Left lung (tissue), 10 donors: ENCODE measurements around the gene OLFM1. TPM values are rescaled to one million over a fixed set of nuclear protein-coding genes. Genes with fewer than 3 reads are reported as not detected.

Source experiments
- ATAC-seq: fragments of 200-7000 bp; cut with Tn5 transposase; one replicate; pipeline ENCODE4 v1.9.1; 2020; ENCODE audit warnings: moderate library complexity
- DNase-seq, 4 donors: peaks; one replicate each; pipeline ENCODE4 v3.0.0-alpha.2; 2013 to 2020
- H3K27ac ChIP-seq, 2 donors: fragments of 200-600 bp; sonication (generic) in 1 of 2; one replicate each; pipeline versions ENCODE4 v1.5.0 to v1.8.0; 2020 to 2021
- H3K27me3 ChIP-seq, 2 donors: fragments of 200-600 bp; sonication (generic) in 1 of 2; one replicate each; pipeline versions ENCODE4 v1.5.0 to v1.8.0; 2020 to 2021
- H3K36me3 ChIP-seq, 2 donors: fragments of 200-600 bp; sonication (generic) in 1 of 2; one replicate each; pipeline versions ENCODE4 v1.5.0 to v1.8.0; 2020 to 2021
- H3K4me1 ChIP-seq, 2 donors: fragments of 200-600 bp; one replicate each; pipeline ENCODE4 v1.8.0; 2021
- H3K4me3 ChIP-seq, 2 donors: fragments of 200-600 bp; sonication (generic) in 1 of 2; one replicate each; pipeline versions ENCODE4 v1.5.0 to v1.8.0; 2020 to 2021; ENCODE audit warnings: mild to moderate bottlenecking in 1 of 2
- H3K9me3 ChIP-seq, 2 donors: fragments of 200-600 bp; sonication (generic) in 1 of 2; one replicate each; pipeline versions ENCODE4 v1.5.0 to v1.8.0; 2020 to 2021
- CTCF ChIP-seq, 2 donors: fragments of 200-600 bp; sonication (generic) in 1 of 2; IDR thresholded peaks; one replicate each; pipeline versions ENCODE4 v1.5.0 to v1.8.0; 2021; ENCODE audit warnings: antibody characterized with exemption in 2 of 2
- intact Hi-C, 2 donors: fragments of 100-400 bp; cut with DNase I; formaldehyde crosslinking; loops; one replicate each; pipeline versions ENCODE4 v1.11.2 to v1.14.2; 2022
- polyA plus RNA-seq, 6 donors: library from polyadenylated mRNA; unstranded; fragments of 120-200 nt; gene quantifications; one replicate each; pipeline ENCODE4 v1.2.1, GENCODE V29; 2013; ENCODE audit not compliant: insufficient read length in 6 of 6
- total RNA-seq, 2 donors: library from RNA; stranded (reverse); fragmentation: NEBNext Ultra II Directional; extraction: Animal tissue kit (Norgen Biotek cat#: 25700); gene quantifications; one replicate each; pipeline ENCODE4 v1.2.1, GENCODE V29; 2021
- donor health status: DM: no; HTN: yes; CAD: no.
- donor health status: DM: no; HTN: no; CAD: no.

The OLFM1 gene
- total and polyA plus RNA-seq, 8 donors, result 6.8 to 21.5 (median 14.3) TPM

DNA sequence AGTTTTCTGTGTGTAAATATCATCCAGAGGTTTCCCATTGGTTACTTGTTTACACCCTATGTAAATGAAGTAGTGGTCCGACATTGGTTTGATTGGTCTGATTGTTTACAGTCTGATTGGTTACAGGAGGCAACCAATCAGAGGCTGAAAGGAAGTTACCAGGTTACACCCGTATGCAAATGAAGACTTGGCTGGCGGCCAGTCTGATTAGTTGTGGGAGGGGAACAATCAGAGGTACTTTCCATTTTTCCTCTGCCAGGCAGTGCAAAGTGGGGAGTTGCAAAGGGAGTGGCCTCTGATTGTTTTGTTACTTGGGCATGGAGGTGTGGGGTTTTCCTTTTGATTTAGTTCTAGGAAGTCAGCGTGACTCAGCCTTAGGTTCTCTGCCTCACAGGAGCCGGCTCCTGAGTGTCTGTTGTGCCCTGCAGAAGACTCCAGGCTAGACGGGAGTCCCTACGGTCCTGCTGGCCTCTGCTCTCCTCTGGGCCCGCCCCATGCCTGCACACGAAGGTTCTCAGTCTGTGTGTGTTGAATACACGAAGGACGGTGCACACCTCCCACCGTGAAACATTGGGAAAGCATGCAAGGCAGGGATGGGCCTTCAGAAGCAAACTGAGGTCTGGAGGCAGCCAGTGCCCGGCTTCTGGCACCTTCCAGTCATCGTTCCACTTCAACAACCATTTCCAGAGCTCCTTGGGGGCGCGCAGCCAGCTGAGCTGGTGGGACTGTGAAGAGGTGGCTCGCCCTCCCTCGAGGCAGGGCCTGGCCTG, 42.9 kb downstream of the OLFM1 start:
- no peak for TF ChIP-seq CTCF (IDR thresholded peaks at IDR 0.05)
- Histone ChIP-seq H3K27me3 (peaks cover 0 to 51% of the 10 kb centered on the region in 2 donors), H3K9me3 (no peaks in the 10 kb centered on the region), H3K4me3 (no peak overlapping the region), H3K27ac (no peak overlapping the region), H3K36me3 (no peaks in the 10 kb centered on the region), H3K4me1 (no peaks in the 10 kb centered on the region)
- ATAC-seq, result peak; percentile 13
- intact Hi-C loops, result no loop called here
- DNase-seq, result peak in 1 of 4 donors; percentile 56

DNA sequence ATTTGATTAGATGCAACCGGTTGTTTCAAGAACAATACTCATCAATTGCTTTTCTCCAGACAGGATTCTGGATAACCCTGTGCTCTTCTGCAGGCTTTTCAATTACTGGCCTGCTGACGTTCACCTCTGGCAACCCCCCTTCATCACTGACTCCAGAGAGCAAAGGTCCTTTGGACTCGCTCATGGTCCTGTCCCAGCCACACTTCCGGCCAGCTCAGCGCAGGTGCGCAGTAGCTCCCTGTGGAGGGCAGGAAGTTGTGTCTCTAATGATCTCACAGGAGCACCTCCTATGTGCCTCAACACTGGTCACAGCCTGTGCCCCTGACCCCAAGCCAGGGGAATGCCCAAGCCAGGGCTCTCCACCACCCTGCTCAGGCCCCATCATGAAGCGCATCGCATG, 44.0 kb downstream of the OLFM1 start:
- no peaks in the 10 kb centered on the region for H3K4me1 ChIP-seq
- H3K27ac ChIP-seq, result no peak overlapping the region
- ATAC-seq (no peak), DNase-seq (peak in 1 of 4 donors; percentile 54)
- H3K4me3 ChIP-seq, result no peak overlapping the region
- H3K27me3 ChIP-seq, result peaks cover 0 to 62% of the 10 kb centered on the region in 2 donors
- intact Hi-C loops, result no loop called here
- no peaks in the 10 kb centered on the region for H3K9me3 ChIP-seq
- no peak for TF ChIP-seq CTCF (IDR thresholded peaks at IDR 0.05)
- H3K36me3 ChIP-seq, result no peaks in the 10 kb centered on the region

DNA sequence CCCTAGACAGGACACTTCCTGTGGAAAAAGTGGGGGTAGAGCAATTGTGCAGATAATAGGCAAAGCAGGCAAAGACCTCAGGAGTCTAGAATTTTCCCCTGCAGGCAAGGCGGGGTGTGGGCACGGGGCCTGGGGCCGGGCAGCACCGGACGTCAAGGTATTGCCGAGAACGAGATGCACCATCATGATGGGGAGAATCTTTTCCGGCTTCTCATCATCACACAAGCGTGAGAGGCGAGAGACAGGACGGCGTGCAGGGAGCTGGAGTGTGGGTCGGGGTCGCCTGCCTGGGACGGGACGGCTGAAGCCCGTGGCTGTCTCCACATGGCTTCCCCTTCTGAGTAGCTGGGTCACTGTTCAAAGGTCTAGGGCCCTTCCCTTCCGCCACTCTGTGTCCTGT, 44.5 kb downstream of the OLFM1 start:
- H3K4me1 ChIP-seq, result no peaks in the 10 kb centered on the region
- ATAC-seq (no peak), DNase-seq (peak in 1 of 4 donors; percentile 53)
- H3K27ac ChIP-seq, result no peak overlapping the region
- no peaks in the 10 kb centered on the region for H3K9me3 ChIP-seq
- no peak overlapping the region for H3K4me3 ChIP-seq
- no peaks in the 10 kb centered on the region for H3K36me3 ChIP-seq
- H3K27me3 ChIP-seq, result peaks cover 0 to 62% of the 10 kb centered on the region in 2 donors
- no peak for TF ChIP-seq CTCF (IDR thresholded peaks at IDR 0.05)
- intact Hi-C loops, result no loop called here

- no peak overlapping the region for H3K27ac ChIP-seq
- H3K4me1 ChIP-seq, result no peaks in the 10 kb centered on the region
- H3K9me3 ChIP-seq, result no peaks in the 10 kb centered on the region
- H3K36me3 ChIP-seq, result no peaks in the 10 kb centered on the region
- no peak overlapping the region for H3K4me3 ChIP-seq
- DNase-seq, result peak in 1 of 4 donors; percentile 55
- H3K27me3 ChIP-seq, result peaks cover 0 to 63% of the 10 kb centered on the region in 2 donors
- no peak for ATAC-seq
- intact Hi-C loops, result no loop called here
- no peak for TF ChIP-seq CTCF (IDR thresholded peaks at IDR 0.05)
Observed at GRCh38 chr9:135134268-135135022, 47.0 kb downstream of the OLFM1 start.
